HepG2 (cell line): ENCODE data around the gene MRPL48. TPM values are rescaled to one million over a fixed set of nuclear protein-coding genes. Genes with fewer than 3 reads are reported as not detected.

ENCODE experiments used
- GLI4 ChIP-seq: sonication (generic); formaldehyde crosslinking; IDR thresholded peaks from 2 replicates; pipeline ENCODE4 v1.5.1; 2020; ENCODE audit warnings: missing genetic modification reagents, mild to moderate bottlenecking, moderate library complexity, borderline replicate concordance
- HES4 ChIP-seq: sonication (generic); formaldehyde crosslinking; IDR thresholded peaks from 2 replicates; pipeline ENCODE4 v1.9.0; 2021; ENCODE audit warnings: mild to moderate bottlenecking, missing genetic modification reagents, borderline replicate concordance
- HOXA3 ChIP-seq: sonication (generic); formaldehyde crosslinking; IDR thresholded peaks from 2 replicates; pipeline ENCODE4 v1.5.0; 2020; ENCODE audit warnings: missing genetic modification reagents
- JDP2 ChIP-seq: sonication (generic); formaldehyde crosslinking; IDR thresholded peaks from 2 replicates; pipeline ENCODE4 v1.8.1; 2022; ENCODE audit warnings: missing genetic modification reagents, borderline replicate concordance
- KIAA2018 ChIP-seq: sonication (generic); formaldehyde crosslinking; IDR thresholded peaks from 2 replicates; pipeline ENCODE4 v1.5.0; 2020; ENCODE audit warnings: mild to moderate bottlenecking, missing genetic modification reagents, borderline replicate concordance
- MTA1 ChIP-seq: sonication (generic); formaldehyde crosslinking; IDR thresholded peaks from 2 replicates; pipeline ENCODE4 v1.4.0; 2020; ENCODE audit warnings: missing genetic modification reagents, mild to moderate bottlenecking, borderline replicate concordance
- NFE2 ChIP-seq: sonication (generic); formaldehyde crosslinking; IDR thresholded peaks from 2 replicates; pipeline ENCODE4 v1.4.0; 2020; ENCODE audit warnings: missing genetic modification reagents
- SMAD3 ChIP-seq: sonication (generic); formaldehyde crosslinking; IDR thresholded peaks from 2 replicates; pipeline ENCODE4 v1.4.0; 2020; ENCODE audit warnings: missing genetic modification reagents
- TEAD3 ChIP-seq: optimal IDR thresholded peaks from 2 replicates; pipeline ENCODE3; 2016; ENCODE audit warnings: borderline replicate concordance
- ZBTB46 ChIP-seq: sonication (generic); formaldehyde crosslinking; IDR thresholded peaks from 2 replicates; pipeline ENCODE4 v1.4.0; 2020; ENCODE audit warnings: mild to moderate bottlenecking, missing genetic modification reagents, borderline replicate concordance
- ZNF512 ChIP-seq: sonication (generic); formaldehyde crosslinking; IDR thresholded peaks from 2 replicates; pipeline ENCODE4 v1.4.0; 2020; ENCODE audit warnings: mild to moderate bottlenecking, missing genetic modification reagents
- ZNF746 ChIP-seq: sonication (generic); formaldehyde crosslinking; IDR thresholded peaks from 2 replicates; pipeline ENCODE4 v1.8.0; 2022; ENCODE audit warnings: mild to moderate bottlenecking, missing genetic modification reagents
- polyA plus RNA-seq, 8 experiments: library from polyadenylated mRNA; depleted of rRNA in 3 of 8; stranded (reverse) in 7 of 8; unstranded in 1 of 8; fragments of >200 nt; fragmentation: Illumina TruSeq in 4 of 8; extraction: Trizol in 4 of 8; gene quantifications; 2 replicates each; pipeline versions ENCODE4 v1.2.1 to v1.2.3, GENCODE V29; 2011 to 2016; ENCODE audit warnings: low read depth in 4 of 8, missing spikeins in 1 of 8, mixed read lengths in 1 of 8; ENCODE audit not compliant: insufficient read depth in 1 of 8
- total RNA-seq, 5 experiments: library from RNA; depleted of rRNA; stranded (reverse); fragments of >200 nt; fragmentation: Illumina TruSeq; extraction: Trizol; gene quantifications; 2 replicates each; pipeline ENCODE4 v1.2.3, GENCODE V29; 2016; ENCODE audit warnings: low read depth in 1 of 5
- TF ChIP-seq, protein P1 (sequence below): sonication (generic); formaldehyde crosslinking; IDR thresholded peaks from 2 replicates; pipeline ENCODE4 v1.4.0; 2020; ENCODE audit warnings: missing genetic modification reagents, borderline replicate concordance

The MRPL48 gene
- total and polyA plus RNA-seq, 2 of the 13 experiments (the other 11 are each of a cell fraction or from before 2014, with no cell fraction given), result 61.2 to 67.9 TPM

DNA sequence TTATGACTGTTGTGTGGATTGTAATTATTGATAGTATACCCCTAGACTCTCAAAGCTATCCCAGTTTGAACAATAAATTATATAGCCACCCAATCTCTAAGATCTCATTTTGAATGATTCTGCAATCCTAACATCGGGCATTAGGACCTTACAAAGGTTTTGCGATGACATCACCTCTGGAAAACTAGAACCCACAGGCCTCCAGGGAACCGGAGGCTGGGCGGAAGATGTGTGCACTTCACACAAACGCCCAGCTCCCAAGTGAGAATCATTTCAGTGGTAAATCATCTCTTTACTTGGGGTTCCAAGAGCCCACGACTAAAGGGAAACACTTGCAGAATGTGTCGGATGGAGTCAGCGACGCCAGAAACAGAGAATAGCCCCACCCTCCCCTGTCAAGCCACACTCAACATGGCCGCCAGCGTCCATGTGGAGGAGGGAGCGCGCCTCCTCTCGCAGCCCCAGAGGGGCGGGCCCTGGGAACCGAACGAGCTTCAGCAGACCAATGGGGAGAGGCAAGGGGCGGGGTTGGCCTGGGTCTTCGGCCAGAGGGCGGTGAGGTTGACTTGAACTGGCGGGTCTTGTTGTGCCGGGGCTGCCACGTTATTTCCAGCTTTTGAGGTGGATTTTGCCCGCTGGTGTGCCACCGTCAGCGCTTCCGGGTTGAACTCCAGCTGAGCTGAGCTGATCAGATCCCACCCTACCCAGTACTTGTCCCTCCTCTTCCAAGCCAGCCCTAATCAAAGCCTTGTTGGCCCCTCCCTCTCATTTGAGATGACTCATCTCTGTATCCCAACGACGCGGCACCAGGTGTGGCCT lies 8.4 kb upstream of the MRPL48 start (continued):
- TF ChIP-seq MTA1 (CRISPR knock-in tag) (peak; percentile 52; the same call in 1 of the 2 replicates), NFE2 (CRISPR knock-in tag) (no peak), JDP2 (CRISPR knock-in tag) (no peak), GLI4 (CRISPR knock-in tag) (no peak; the same call in 1 of the 2 replicates), ZNF746 (CRISPR knock-in tag) (no peak), HOXA3 (CRISPR knock-in tag) (peak; percentile 95), ZNF512 (CRISPR knock-in tag) (no peak), TEAD3 (CRISPR knock-in tag) (no peak), KIAA2018 (CRISPR knock-in tag) (no peak), SMAD3 (CRISPR knock-in tag) (peak; percentile 53), HES4 (CRISPR knock-in tag) (0 out of 2 replicates have a peak, but pooled peaks have one; percentile 39), ZBTB46 (CRISPR knock-in tag) (no peak)
- TF ChIP-seq, protein P1, sequence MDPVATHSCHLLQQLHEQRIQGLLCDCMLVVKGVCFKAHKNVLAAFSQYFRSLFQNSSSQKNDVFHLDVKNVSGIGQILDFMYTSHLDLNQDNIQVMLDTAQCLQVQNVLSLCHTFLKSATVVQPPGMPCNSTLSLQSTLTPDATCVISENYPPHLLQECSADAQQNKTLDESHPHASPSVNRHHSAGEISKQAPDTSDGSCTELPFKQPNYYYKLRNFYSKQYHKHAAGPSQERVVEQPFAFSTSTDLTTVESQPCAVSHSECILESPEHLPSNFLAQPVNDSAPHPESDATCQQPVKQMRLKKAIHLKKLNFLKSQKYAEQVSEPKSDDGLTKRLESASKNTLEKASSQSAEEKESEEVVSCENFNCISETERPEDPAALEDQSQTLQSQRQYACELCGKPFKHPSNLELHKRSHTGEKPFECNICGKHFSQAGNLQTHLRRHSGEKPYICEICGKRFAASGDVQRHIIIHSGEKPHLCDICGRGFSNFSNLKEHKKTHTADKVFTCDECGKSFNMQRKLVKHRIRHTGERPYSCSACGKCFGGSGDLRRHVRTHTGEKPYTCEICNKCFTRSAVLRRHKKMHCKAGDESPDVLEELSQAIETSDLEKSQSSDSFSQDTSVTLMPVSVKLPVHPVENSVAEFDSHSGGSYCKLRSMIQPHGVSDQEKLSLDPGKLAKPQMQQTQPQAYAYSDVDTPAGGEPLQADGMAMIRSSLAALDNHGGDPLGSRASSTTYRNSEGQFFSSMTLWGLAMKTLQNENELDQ, result no peak
